ENCODE data around the gene LILRA6.
"Not testable (repeated sequence)": the region's sequence is repeated elsewhere in the genome, so short reads cannot be mapped to it uniquely, and the experiment has no call there.

- not testable (repeated sequence) for TF ChIP-seq POLR2A (IDR thresholded peaks at IDR 0.05; ENCODE audit: low read length); GATA1 (IDR thresholded peaks at IDR 0.05; ENCODE audit: low read depth, low read length)
These were observed 46.6 kb upstream of the LILRA6 start for GRCh38 chr19:54289160-54289559.
